MCF 10A (cell line): ENCODE measurements around the gene MRPS27. TPM values are rescaled to one million over a fixed set of nuclear protein-coding genes. Genes with fewer than 3 reads are reported as not detected.

Experiments used
- BruUV-seq: library from RNA; stranded (reverse); fragments of 400-500 nt; replicated peaks from 2 replicates; lab custom pipeline; 2021; lab: Mats Ljungman, UMichigan
- CTCF ChIA-PET: fragments of 300-600 bp; sonication (Branson Sonifier 250); formaldehyde crosslinking; extraction: SDS; loops from one replicate; lab custom pipeline; 2021; ENCODE audit warnings: antibody characterized with exemption, inconsistent platforms; lab: Yijun Ruan, JAX
- POLR2A ChIA-PET: fragments of 300-600, 350-650 bp; sonication (Branson Sonifier 250); formaldehyde crosslinking; extraction: SDS; loops from one replicate; lab custom pipeline; 2020; ENCODE audit warnings: antibody characterized with exemption, inconsistent platforms; lab: Yijun Ruan, JAX
- DNase-seq: peaks from one replicate; pipeline ENCODE4 v3.0.0-alpha.2; 2018; ENCODE audit not compliant: unreplicated experiment
- H3K27ac Mint-ChIP-seq: one replicate; pipeline ENCODE4 v1.8.0; 2022; ENCODE audit warnings: mild to moderate bottlenecking, low read depth, mixed read lengths; ENCODE audit not compliant: unreplicated experiment
- H3K27me3 Mint-ChIP-seq: one replicate; pipeline ENCODE4 v1.8.0; 2022; ENCODE audit warnings: mixed read lengths; ENCODE audit not compliant: insufficient read depth, unreplicated experiment
- H3K36me3 Mint-ChIP-seq: one replicate; pipeline ENCODE4 v1.8.0; 2022; ENCODE audit warnings: mild to moderate bottlenecking, moderate library complexity, mixed read lengths; ENCODE audit not compliant: insufficient read depth, unreplicated experiment
- H3K4me1 Mint-ChIP-seq: one replicate; pipeline ENCODE4 v1.8.0; 2022; ENCODE audit warnings: mixed read lengths; ENCODE audit not compliant: insufficient read depth, unreplicated experiment
- H3K4me3 Mint-ChIP-seq: one replicate; pipeline ENCODE4 v1.8.0; 2022; ENCODE audit warnings: mild to moderate bottlenecking, moderate library complexity, mixed read lengths; ENCODE audit not compliant: unreplicated experiment
- H3K9me3 Mint-ChIP-seq: one replicate; pipeline ENCODE4 v1.8.0; 2022; ENCODE audit warnings: mixed read lengths; ENCODE audit not compliant: unreplicated experiment
- intact Hi-C: fragments of 100-400 bp; cut with micrococcal nuclease; formaldehyde crosslinking; loops from 2 replicates; pipeline ENCODE4 v1.14.1; 2022
- total RNA-seq: library from RNA; stranded (reverse); gene quantifications from 2 replicates; pipeline ENCODE4 v1.2.3, GENCODE V29; 2022
- TF ChIP-seq, protein P1 (sequence below): fragments of 200-600 bp; IDR thresholded peaks from one replicate; pipeline ENCODE4 v1.8.0; 2022; ENCODE audit warnings: antibody characterized with exemption, mild to moderate bottlenecking; ENCODE audit not compliant: unreplicated experiment

MRPS27 gene
- total RNA-seq, 1 experiment from 2014 or later: 68.5 TPM

GRCh38 chr5:72242796-72243475 lies 77.1 kb downstream of the MRPS27 start:
- Mint-ChIP-seq H3K4me3 (no peak overlapping the region), H3K4me1 (peaks cover 25% of the 10 kb centered on the region), H3K27ac (no peak overlapping the region), H3K36me3 (peaks cover 10% of the 10 kb centered on the region), H3K27me3 (no peaks in the 10 kb centered on the region), H3K9me3 (no peaks in the 10 kb centered on the region)
- ChIA-PET CTCF (interaction anchor here (1.1 kb wide), 1 partner anchor 20 kb away, joined by 3 read pairs; no protein-coding TSS in a partner anchor), POLR2A (interaction anchor here (1.3 kb wide), 1 partner anchor 66 kb away, joined by 5 read pairs; no protein-coding TSS in a partner anchor)
- no TSS peak for BruUV-seq
- TF ChIP-seq, protein P1, sequence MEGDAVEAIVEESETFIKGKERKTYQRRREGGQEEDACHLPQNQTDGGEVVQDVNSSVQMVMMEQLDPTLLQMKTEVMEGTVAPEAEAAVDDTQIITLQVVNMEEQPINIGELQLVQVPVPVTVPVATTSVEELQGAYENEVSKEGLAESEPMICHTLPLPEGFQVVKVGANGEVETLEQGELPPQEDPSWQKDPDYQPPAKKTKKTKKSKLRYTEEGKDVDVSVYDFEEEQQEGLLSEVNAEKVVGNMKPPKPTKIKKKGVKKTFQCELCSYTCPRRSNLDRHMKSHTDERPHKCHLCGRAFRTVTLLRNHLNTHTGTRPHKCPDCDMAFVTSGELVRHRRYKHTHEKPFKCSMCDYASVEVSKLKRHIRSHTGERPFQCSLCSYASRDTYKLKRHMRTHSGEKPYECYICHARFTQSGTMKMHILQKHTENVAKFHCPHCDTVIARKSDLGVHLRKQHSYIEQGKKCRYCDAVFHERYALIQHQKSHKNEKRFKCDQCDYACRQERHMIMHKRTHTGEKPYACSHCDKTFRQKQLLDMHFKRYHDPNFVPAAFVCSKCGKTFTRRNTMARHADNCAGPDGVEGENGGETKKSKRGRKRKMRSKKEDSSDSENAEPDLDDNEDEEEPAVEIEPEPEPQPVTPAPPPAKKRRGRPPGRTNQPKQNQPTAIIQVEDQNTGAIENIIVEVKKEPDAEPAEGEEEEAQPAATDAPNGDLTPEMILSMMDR: no peak
- DNase-seq: no peak
- intact Hi-C loops: no loop called here

DNA sequence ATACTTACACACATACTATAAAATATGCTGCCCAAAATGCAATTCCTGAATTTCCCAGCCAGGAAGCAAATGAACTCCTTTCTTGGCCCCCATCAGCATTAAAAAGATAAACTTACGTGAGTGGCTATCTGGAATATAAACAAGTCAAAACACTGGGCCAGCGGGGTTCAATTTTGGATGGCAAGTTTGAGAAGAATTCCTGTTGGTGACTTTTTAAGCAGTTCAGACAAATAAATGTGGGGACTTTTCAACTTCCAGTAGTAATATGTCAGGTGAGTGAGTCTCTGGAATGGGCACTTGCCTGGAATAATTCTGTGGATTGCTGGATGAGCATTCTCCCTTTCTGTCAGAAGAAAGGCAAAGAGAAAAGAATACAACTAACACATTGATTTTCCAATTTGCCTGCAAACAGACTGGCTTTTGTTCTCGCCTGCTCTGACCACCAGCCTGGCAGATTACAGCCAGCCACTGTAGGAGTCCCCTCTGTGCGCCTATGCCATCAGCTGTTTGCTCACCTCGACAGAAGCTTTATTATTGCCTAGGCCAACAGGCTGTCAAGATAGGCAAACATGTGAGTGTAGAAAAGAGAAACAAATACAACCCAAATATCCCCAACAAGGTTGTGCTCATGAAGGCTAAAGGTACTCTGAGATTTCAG lies 78.6 kb downstream of the MRPS27 start:
- POLR2A ChIA-PET: interaction anchor here (1.3 kb wide), 1 partner anchor 67 kb away, joined by 5 read pairs; no protein-coding TSS in a partner anchor
- Mint-ChIP-seq H3K27me3 (no peaks in the 10 kb centered on the region), H3K4me3 (no peak overlapping the region), H3K4me1 (peaks cover 21% of the 10 kb centered on the region), H3K36me3 (peaks cover 23% of the 10 kb centered on the region), H3K27ac (no peak overlapping the region), H3K9me3 (no peaks in the 10 kb centered on the region)
- intact Hi-C loops: no loop called here
- BruUV-seq: no TSS peak
- DNase-seq: no peak
- CTCF ChIA-PET: interaction anchor here (0.6 kb wide), 1 partner anchor 461 kb away, joined by 4 read pairs; no protein-coding TSS in a partner anchor
- TF ChIP-seq, protein P1: no peak

DNA sequence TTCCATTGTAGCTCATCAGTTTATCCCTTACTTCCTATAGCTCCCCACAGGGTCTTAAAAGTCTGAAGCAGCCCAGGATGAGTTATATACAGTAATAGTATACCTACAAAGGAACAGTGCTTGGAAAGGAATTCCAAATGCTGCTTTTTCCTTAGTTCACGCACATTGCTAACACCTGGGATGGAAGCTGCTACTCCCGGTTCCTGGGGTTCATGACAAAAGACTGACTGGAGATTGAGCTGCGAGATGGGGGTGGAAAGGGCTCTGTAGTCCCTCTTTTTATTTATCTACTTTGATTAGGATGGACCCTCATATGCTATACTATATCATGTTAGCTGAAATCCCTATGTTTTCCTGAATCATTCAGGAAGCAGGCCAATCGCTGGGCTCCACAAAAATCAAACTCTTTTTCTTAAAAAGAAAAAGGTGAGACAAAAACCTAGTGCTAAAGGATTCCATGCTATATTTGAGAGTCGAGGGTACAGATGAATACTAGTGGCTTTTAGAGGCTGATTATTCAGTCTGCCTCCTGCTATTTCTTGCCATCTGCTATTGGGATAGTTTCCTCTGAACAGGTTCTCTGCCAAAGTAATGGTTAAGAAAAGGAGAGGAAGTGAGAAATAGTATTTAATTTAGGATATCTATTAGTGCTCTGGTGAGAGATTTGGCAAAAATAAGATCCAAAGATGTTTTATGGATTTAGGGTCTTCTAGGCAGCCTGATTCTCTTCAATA lies 81.2 kb downstream of the MRPS27 start:
- TF ChIP-seq, protein P1: no peak
- ChIA-PET CTCF (interaction anchor here (1.4 kb wide), 1 partner anchor 457 kb away, joined by 3 read pairs; no protein-coding TSS in a partner anchor), POLR2A (interaction anchor here (0.6 kb wide), 1 partner anchor 26 kb away, joined by 4 read pairs; no protein-coding TSS in a partner anchor)
- Mint-ChIP-seq H3K4me3 (no peak overlapping the region), H3K27me3 (no peaks in the 10 kb centered on the region), H3K27ac (no peak overlapping the region), H3K36me3 (peaks cover 24% of the 10 kb centered on the region), H3K4me1 (peaks cover 19% of the 10 kb centered on the region), H3K9me3 (no peaks in the 10 kb centered on the region)
- intact Hi-C loops: no loop called here
- DNase-seq: no peak
- no TSS peak for BruUV-seq
